Right atrium auricular region (tissue), 2 donors: Measurements from ENCODE around the gene OARD1. TPM values are rescaled to one million over a fixed set of nuclear protein-coding genes. Genes with fewer than 3 reads are reported as not detected.

Experiments used
- DNase-seq: peaks from one replicate; pipeline ENCODE4 v3.0.0-alpha.2; 2019; ENCODE audit warnings: low spot score
- H3K27ac ChIP-seq, 2 donors: fragments of 200-600 bp; sonication (generic); 1 replicate in 1 of 2; 2 replicates in 1 of 2; pipeline ENCODE4 v1.5.1; 2016 to 2019
- H3K27me3 ChIP-seq, 2 donors: fragments of 200-600 bp; sonication (generic); one replicate each; pipeline versions ENCODE4 v1.5.1 to v1.6.0; 2017 to 2019
- H3K36me3 ChIP-seq: fragments of 200-600 bp; sonication (generic); one replicate; pipeline ENCODE4 v1.5.1; 2016
- H3K4me1 ChIP-seq, 2 donors: fragments of 200-600 bp; sonication (generic); one replicate each; pipeline versions ENCODE4 v1.5.1 to v1.6.0; 2017 to 2019
- H3K4me3 ChIP-seq, 2 donors: fragments of 200-600 bp; sonication (generic); 1 replicate in 1 of 2; 2 replicates in 1 of 2; pipeline ENCODE4 v1.5.1; 2017 to 2019; ENCODE audit warnings: mild to moderate bottlenecking in 1 of 2, moderate library complexity in 1 of 2
- H3K9me3 ChIP-seq, 2 donors: fragments of 200-600 bp; sonication (generic); one replicate each; pipeline ENCODE4 v1.5.1; 2019
- total RNA-seq, 2 donors: library from RNA; depleted of rRNA; stranded (reverse); fragments of >200 nt; gene quantifications; one replicate each; pipeline ENCODE4 v1.1.0, GENCODE V29; 2016
- TF ChIP-seq, protein P1 (sequence below), 2 donors: fragments of 200-600 bp; sonication (generic); IDR thresholded peaks; one replicate each; pipeline ENCODE4 v1.5.1; 2019; ENCODE audit warnings: antibody characterized with exemption in 2 of 2

The OARD1 gene
- total RNA-seq, 2 donors from 2014 or later = 9.4 to 13.4 TPM

DNA sequence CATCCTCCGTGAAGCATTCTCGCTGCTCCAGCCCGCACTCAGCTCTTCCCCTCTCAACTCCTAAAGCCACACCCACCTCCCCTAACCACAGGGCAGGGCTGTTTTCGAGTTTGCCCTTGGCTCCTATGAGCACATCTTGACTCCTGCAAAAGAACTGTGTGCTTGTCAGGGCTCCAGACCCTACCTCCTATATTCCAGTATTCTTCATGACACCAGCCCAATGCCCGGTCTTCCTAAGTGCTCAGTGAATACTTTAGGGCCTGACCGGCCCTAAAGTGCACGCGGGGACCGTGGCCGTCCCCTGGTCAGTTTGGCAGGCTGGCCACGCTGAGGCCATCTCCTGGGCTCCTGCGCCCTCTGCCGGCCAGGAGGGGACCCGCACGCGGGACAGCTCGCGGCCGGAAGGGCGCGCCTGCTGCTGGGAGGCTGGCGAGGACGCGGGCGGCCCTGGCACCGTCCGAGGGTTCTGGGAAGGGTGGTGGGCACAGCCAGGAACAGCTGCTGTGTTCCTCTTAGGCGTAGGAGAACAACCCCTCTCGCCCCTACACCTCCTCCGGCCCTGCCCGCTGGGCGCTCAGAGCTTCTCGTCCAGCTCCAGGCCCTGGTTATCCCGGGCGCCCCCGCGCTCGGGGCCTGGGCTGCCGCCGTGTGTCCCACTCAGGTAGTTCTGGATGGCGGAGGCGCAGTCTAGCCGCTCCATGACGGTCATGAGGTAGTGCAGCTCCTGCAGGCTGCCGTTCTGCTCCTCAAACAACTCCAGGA is 44.2 kb downstream of the OARD1 start:
- H3K4me1 ChIP-seq = peaks cover 0 to 19% of the 10 kb centered on the region in 2 donors
- no peaks in the 10 kb centered on the region for H3K9me3 ChIP-seq
- DNase-seq = peak; percentile 79
- H3K4me3 ChIP-seq = peak overlapping the region; percentile 39 to 60
- peak overlapping the region; percentile 75 to 81 for H3K27ac ChIP-seq
- H3K36me3 ChIP-seq = no peaks in the 10 kb centered on the region
- TF ChIP-seq, protein P1, sequence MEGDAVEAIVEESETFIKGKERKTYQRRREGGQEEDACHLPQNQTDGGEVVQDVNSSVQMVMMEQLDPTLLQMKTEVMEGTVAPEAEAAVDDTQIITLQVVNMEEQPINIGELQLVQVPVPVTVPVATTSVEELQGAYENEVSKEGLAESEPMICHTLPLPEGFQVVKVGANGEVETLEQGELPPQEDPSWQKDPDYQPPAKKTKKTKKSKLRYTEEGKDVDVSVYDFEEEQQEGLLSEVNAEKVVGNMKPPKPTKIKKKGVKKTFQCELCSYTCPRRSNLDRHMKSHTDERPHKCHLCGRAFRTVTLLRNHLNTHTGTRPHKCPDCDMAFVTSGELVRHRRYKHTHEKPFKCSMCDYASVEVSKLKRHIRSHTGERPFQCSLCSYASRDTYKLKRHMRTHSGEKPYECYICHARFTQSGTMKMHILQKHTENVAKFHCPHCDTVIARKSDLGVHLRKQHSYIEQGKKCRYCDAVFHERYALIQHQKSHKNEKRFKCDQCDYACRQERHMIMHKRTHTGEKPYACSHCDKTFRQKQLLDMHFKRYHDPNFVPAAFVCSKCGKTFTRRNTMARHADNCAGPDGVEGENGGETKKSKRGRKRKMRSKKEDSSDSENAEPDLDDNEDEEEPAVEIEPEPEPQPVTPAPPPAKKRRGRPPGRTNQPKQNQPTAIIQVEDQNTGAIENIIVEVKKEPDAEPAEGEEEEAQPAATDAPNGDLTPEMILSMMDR (IDR thresholded peaks at IDR 0.05) = peak; percentile 96 to 100
- H3K27me3 ChIP-seq = no peaks in the 10 kb centered on the region

DNA sequence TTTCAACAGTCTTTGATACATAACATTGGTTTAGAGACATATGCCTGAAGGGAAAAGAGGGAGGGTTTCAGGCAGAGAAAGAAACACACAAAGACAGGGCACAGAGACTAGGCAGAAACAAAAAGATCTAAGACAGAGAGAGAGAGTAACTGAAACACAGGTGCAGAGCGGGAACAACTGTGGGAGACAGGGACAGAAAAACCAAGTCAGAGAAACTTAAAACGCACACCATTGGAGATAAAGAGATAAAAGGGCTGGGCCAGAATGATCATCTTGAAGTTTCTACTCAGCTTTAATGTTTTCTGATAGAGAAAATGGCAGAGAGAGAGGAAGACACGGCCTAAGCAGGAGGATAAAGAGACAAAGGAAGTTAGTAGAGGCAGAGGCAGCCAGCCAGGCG is 44.9 kb downstream of the OARD1 start:
- TF ChIP-seq, protein P1 (IDR thresholded peaks at IDR 0.05) = no peak
- Histone ChIP-seq H3K4me3 (peak overlapping the region; percentile 39 to 60), H3K36me3 (no peaks in the 10 kb centered on the region), H3K27me3 (no peaks in the 10 kb centered on the region), H3K27ac (peak overlapping the region; percentile 75 to 81), H3K9me3 (no peaks in the 10 kb centered on the region), H3K4me1 (peaks cover 0 to 19% of the 10 kb centered on the region in 2 donors)
- DNase-seq = no peak

DNA sequence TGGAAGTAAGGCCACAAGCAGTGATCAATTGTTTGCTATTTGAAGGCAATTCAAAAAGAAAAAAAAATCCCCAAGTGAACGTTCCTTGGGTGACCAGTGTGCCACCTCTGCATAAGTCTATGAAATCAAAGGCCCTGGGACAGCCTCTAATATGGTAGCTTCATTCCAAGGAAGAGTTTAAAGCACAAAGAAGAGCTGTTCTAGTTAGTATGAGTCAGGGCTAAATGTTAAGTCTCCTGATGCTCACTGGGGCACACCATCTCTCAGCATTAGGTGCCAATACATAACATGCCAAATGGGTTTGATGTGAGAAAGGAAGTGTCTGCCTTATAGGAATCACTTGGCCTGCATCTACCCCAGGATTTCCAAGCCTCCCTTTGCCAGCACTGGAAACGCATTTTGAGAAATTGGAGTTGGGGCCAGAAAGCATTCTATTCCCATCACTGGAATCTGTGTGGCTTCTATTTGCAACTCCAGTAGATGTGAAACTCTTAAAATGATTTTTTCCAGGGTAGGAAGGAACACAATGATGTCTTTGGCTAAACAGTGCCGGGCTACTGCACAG is 46.1 kb downstream of the OARD1 start:
- H3K27ac ChIP-seq = peak overlapping the region in 1 of 2 donors; percentile 9
- no peaks in the 10 kb centered on the region for H3K9me3 ChIP-seq
- TF ChIP-seq, protein P1 (IDR thresholded peaks at IDR 0.05) = no peak
- H3K36me3 ChIP-seq = no peaks in the 10 kb centered on the region
- H3K4me1 ChIP-seq = peaks cover 0 to 19% of the 10 kb centered on the region in 2 donors
- no peak overlapping the region for H3K4me3 ChIP-seq
- no peak for DNase-seq
- H3K27me3 ChIP-seq = no peaks in the 10 kb centered on the region

GRCh38 chr6:41023114-41023513 is 49.0 kb downstream of the OARD1 start:
- no peak for DNase-seq
- H3K4me1 ChIP-seq = peaks cover 0 to 9% of the 10 kb centered on the region in 2 donors
- no peak overlapping the region for H3K27ac ChIP-seq
- TF ChIP-seq, protein P1 (IDR thresholded peaks at IDR 0.05) = no peak
- H3K4me3 ChIP-seq = no peak overlapping the region
- H3K9me3 ChIP-seq = no peaks in the 10 kb centered on the region
- no peaks in the 10 kb centered on the region for H3K27me3 ChIP-seq
- H3K36me3 ChIP-seq = no peaks in the 10 kb centered on the region

- H3K27ac ChIP-seq = no peak overlapping the region
- no peaks in the 10 kb centered on the region for H3K27me3 ChIP-seq
- TF ChIP-seq, protein P1 (IDR thresholded peaks at IDR 0.05) = no peak
- H3K4me1 ChIP-seq = peaks cover 0 to 1% of the 10 kb centered on the region in 2 donors
- no peak overlapping the region for H3K4me3 ChIP-seq
- H3K36me3 ChIP-seq = no peaks in the 10 kb centered on the region
- no peak for DNase-seq
- H3K9me3 ChIP-seq = no peaks in the 10 kb centered on the region
Observed at GRCh38 chr6:41022294-41022693, 49.9 kb downstream of the OARD1 start.
